ENCODE data around the gene RNF146.
"Not testable (repeated sequence)": the region's sequence is repeated elsewhere in the genome, so short reads cannot be mapped to it uniquely, and the experiment has no call there.

Gene RNF146

GRCh38 chr6:127300411-127300810 lies 33.7 kb downstream of the RNF146 start:
- no peak overlapping the region for H3K27ac ChIP-seq (ENCODE audit: low read depth, low read length)
- H3K27me3 ChIP-seq (ENCODE audit: control insufficient read depth in 5 of 5, insufficient read depth in 4 of 5, low read length in 5 of 5), result no peaks in the 10 kb centered on the region
- H3K36me3 ChIP-seq (ENCODE audit: control insufficient read depth in 5 of 5, insufficient read depth in 5 of 5, low read length in 5 of 5), result peaks cover 0 to 5% (median 3%) of the 10 kb centered on the region in 5 donors
- H3K4me1 ChIP-seq (ENCODE audit: control insufficient read depth in 5 of 5, insufficient read depth in 5 of 5, low read length in 5 of 5), result peaks cover 0 to 14% (median 8%) of the 10 kb centered on the region in 5 donors
- H3K4me3 ChIP-seq (ENCODE audit: low read depth in 1 of 5, low read length in 5 of 5), result no peak overlapping the region
- H3K9ac ChIP-seq (ENCODE audit: low read length in 5 of 5), result no peak overlapping the region
- no peaks in the 10 kb centered on the region for H3K9me3 ChIP-seq (ENCODE audit: control insufficient read depth in 5 of 5, low read length in 5 of 5)

- H3K4me3 ChIP-seq (ENCODE audit: low read depth in 1 of 5, low read length in 5 of 5), result no peak overlapping the region
- H3K36me3 ChIP-seq (ENCODE audit: control insufficient read depth in 5 of 5, insufficient read depth in 5 of 5, low read length in 5 of 5), result peaks cover 0 to 7% (median 5%) of the 10 kb centered on the region in 5 donors
- H3K9ac ChIP-seq (ENCODE audit: low read length in 5 of 5), result no peak overlapping the region
- H3K27me3 ChIP-seq (ENCODE audit: control insufficient read depth in 5 of 5, insufficient read depth in 4 of 5, low read length in 5 of 5), result no peaks in the 10 kb centered on the region
- H3K9me3 ChIP-seq (ENCODE audit: control insufficient read depth in 5 of 5, low read length in 5 of 5), result no peaks in the 10 kb centered on the region
- H3K4me1 ChIP-seq (ENCODE audit: control insufficient read depth in 5 of 5, insufficient read depth in 5 of 5, low read length in 5 of 5), result peaks cover 0 to 14% (median 8%) of the 10 kb centered on the region in 5 donors
- no peak overlapping the region for H3K27ac ChIP-seq (ENCODE audit: low read depth, low read length)
Measured at GRCh38 chr6:127301199-127301700, 34.6 kb downstream of the RNF146 start.

GRCh38 chr6:127302728-127303660 lies 36.3 kb downstream of the RNF146 start:
- Histone ChIP-seq H3K4me1 (ENCODE audit: control insufficient read depth in 5 of 5, insufficient read depth in 5 of 5, low read length in 5 of 5) (peaks cover 0 to 14% (median 8%) of the 10 kb centered on the region in 5 donors), H3K27me3 (ENCODE audit: control insufficient read depth in 5 of 5, insufficient read depth in 4 of 5, low read length in 5 of 5) (no peaks in the 10 kb centered on the region), H3K9me3 (ENCODE audit: control insufficient read depth in 5 of 5, low read length in 5 of 5) (peaks cover 0 to 3% (median 2%) of the 10 kb centered on the region in 5 donors), H3K27ac (ENCODE audit: low read depth, low read length) (no peak overlapping the region), H3K36me3 (ENCODE audit: control insufficient read depth in 5 of 5, insufficient read depth in 5 of 5, low read length in 5 of 5) (peaks cover 0 to 11% (median 5%) of the 10 kb centered on the region in 5 donors), H3K9ac (ENCODE audit: low read length in 5 of 5) (peak overlapping the region in 1 of 5 donors; percentile 35), H3K4me3 (ENCODE audit: low read depth in 1 of 5, low read length in 5 of 5) (no peak overlapping the region)

- Histone ChIP-seq H3K9ac (ENCODE audit: low read length in 5 of 5) (no peak overlapping the region), H3K27me3 (ENCODE audit: control insufficient read depth in 5 of 5, insufficient read depth in 4 of 5, low read length in 5 of 5) (no peaks in the 10 kb centered on the region), H3K4me3 (ENCODE audit: low read depth in 1 of 5, low read length in 5 of 5) (no peak overlapping the region), H3K9me3 (ENCODE audit: control insufficient read depth in 5 of 5, low read length in 5 of 5) (peaks cover 0 to 9% (median 7%) of the 10 kb centered on the region in 5 donors), H3K27ac (ENCODE audit: low read depth, low read length) (no peak overlapping the region), H3K4me1 (ENCODE audit: control insufficient read depth in 5 of 5, insufficient read depth in 5 of 5, low read length in 5 of 5) (peaks cover 0 to 14% (median 8%) of the 10 kb centered on the region in 5 donors), H3K36me3 (ENCODE audit: control insufficient read depth in 5 of 5, insufficient read depth in 5 of 5, low read length in 5 of 5) (peaks cover 0 to 13% (median 5%) of the 10 kb centered on the region in 5 donors)
Measured at GRCh38 chr6:127303917-127304316, 37.3 kb downstream of the RNF146 start.

GRCh38 chr6:127305741-127306140 lies 39.1 kb downstream of the RNF146 start:
- Histone ChIP-seq H3K27me3 (ENCODE audit: control insufficient read depth in 5 of 5, insufficient read depth in 4 of 5, low read length in 5 of 5) (no peaks in the 10 kb centered on the region), H3K36me3 (ENCODE audit: control insufficient read depth in 5 of 5, insufficient read depth in 5 of 5, low read length in 5 of 5) (peaks cover 1 to 21% (median 5%) of the 10 kb centered on the region in 5 donors), H3K27ac (ENCODE audit: low read depth, low read length) (no peak overlapping the region), H3K9ac (ENCODE audit: low read length in 5 of 5) (no peak overlapping the region), H3K4me1 (ENCODE audit: control insufficient read depth in 5 of 5, insufficient read depth in 5 of 5, low read length in 5 of 5) (peaks cover 0 to 8% (median 6%) of the 10 kb centered on the region in 5 donors), H3K4me3 (ENCODE audit: low read depth in 1 of 5, low read length in 5 of 5) (no peak overlapping the region), H3K9me3 (ENCODE audit: control insufficient read depth in 5 of 5, low read length in 5 of 5) (peaks cover 0 to 9% (median 7%) of the 10 kb centered on the region in 5 donors)

GRCh38 chr6:127317388-127318128 lies 50.9 kb downstream of the RNF146 start:
- Histone ChIP-seq H3K4me1 (ENCODE audit: control insufficient read depth in 5 of 5, insufficient read depth in 5 of 5, low read length in 5 of 5) (no peaks in the 10 kb centered on the region), H3K9ac (ENCODE audit: low read length in 5 of 5) (peak overlapping the region in 1 of 5 donors; percentile 45), H3K4me3 (ENCODE audit: low read depth in 1 of 5, low read length in 5 of 5) (no peak overlapping the region), H3K9me3 (ENCODE audit: control insufficient read depth in 5 of 5, low read length in 5 of 5) (no peaks in the 10 kb centered on the region), H3K36me3 (ENCODE audit: control insufficient read depth in 5 of 5, insufficient read depth in 5 of 5, low read length in 5 of 5) (peaks cover 5 to 38% (median 13%) of the 10 kb centered on the region in 5 donors), H3K27me3 (ENCODE audit: control insufficient read depth in 5 of 5, insufficient read depth in 4 of 5, low read length in 5 of 5) (no peaks in the 10 kb centered on the region), H3K27ac (ENCODE audit: low read depth, low read length) (no peak overlapping the region)

- Histone ChIP-seq H3K4me1 (ENCODE audit: control insufficient read depth in 5 of 5, insufficient read depth in 5 of 5, low read length in 5 of 5) (no peaks in the 10 kb centered on the region), H3K4me3 (ENCODE audit: low read depth in 1 of 5, low read length in 5 of 5) (no peak overlapping the region), H3K9ac (ENCODE audit: low read length in 5 of 5) (no peak overlapping the region), H3K27ac (ENCODE audit: low read depth, low read length) (no peak overlapping the region), H3K36me3 (ENCODE audit: control insufficient read depth in 5 of 5, insufficient read depth in 5 of 5, low read length in 5 of 5) (peaks cover 4 to 29% (median 8%) of the 10 kb centered on the region in 5 donors), H3K9me3 (ENCODE audit: control insufficient read depth in 5 of 5, low read length in 5 of 5) (no peaks in the 10 kb centered on the region), H3K27me3 (ENCODE audit: control insufficient read depth in 5 of 5, insufficient read depth in 4 of 5, low read length in 5 of 5) (no peaks in the 10 kb centered on the region)
Measured at GRCh38 chr6:127319686-127320085, 53.0 kb downstream of the RNF146 start.

- Histone ChIP-seq H3K27ac (ENCODE audit: low read depth, low read length) (no peak overlapping the region), H3K4me3 (ENCODE audit: low read depth in 1 of 5, low read length in 5 of 5) (no peak overlapping the region), H3K4me1 (ENCODE audit: control insufficient read depth in 5 of 5, insufficient read depth in 5 of 5, low read length in 5 of 5) (no peaks in the 10 kb centered on the region), H3K9ac (ENCODE audit: low read length in 5 of 5) (no peak overlapping the region), H3K27me3 (ENCODE audit: control insufficient read depth in 5 of 5, insufficient read depth in 4 of 5, low read length in 5 of 5) (no peaks in the 10 kb centered on the region), H3K9me3 (ENCODE audit: control insufficient read depth in 5 of 5, low read length in 5 of 5) (no peaks in the 10 kb centered on the region), H3K36me3 (ENCODE audit: control insufficient read depth in 5 of 5, insufficient read depth in 5 of 5, low read length in 5 of 5) (peaks cover 18 to 35% (median 24%) of the 10 kb centered on the region in 5 donors)
Measured at GRCh38 chr6:127328043-127328609, 61.5 kb downstream of the RNF146 start.

GRCh38 chr6:127331256-127331655 lies 64.6 kb downstream of the RNF146 start:
- H3K9ac ChIP-seq (ENCODE audit: low read length in 5 of 5); H3K4me3 ChIP-seq (ENCODE audit: low read depth in 1 of 5, low read length in 5 of 5): not testable (repeated sequence)

More at GRCh38 chr6:127331256-127331655, 64.6 kb downstream of the RNF146 start:
- peaks cover 0 to 10% (median 0%) of the 10 kb centered on the region in 5 donors for H3K4me1 ChIP-seq (ENCODE audit: control insufficient read depth in 5 of 5, insufficient read depth in 5 of 5, low read length in 5 of 5)
- H3K27ac ChIP-seq (ENCODE audit: low read depth, low read length); H3K9me3 ChIP-seq (ENCODE audit: control insufficient read depth in 5 of 5, low read length in 5 of 5); H3K27me3 ChIP-seq (ENCODE audit: control insufficient read depth in 5 of 5, insufficient read depth in 4 of 5, low read length in 5 of 5): not testable (repeated sequence)
- H3K36me3 ChIP-seq (ENCODE audit: control insufficient read depth in 5 of 5, insufficient read depth in 5 of 5, low read length in 5 of 5), result peaks cover 6 to 20% (median 7%) of the 10 kb centered on the region in 5 donors

Data from subcutaneous abdominal adipose tissue (tissue), 5 donors.